Bronchial epithelial cell (primary cell): ENCODE data around the gene RNF224. TPM values are rescaled to one million over a fixed set of nuclear protein-coding genes. Genes with fewer than 3 reads are reported as not detected.

Experiments
- DNase-seq: peaks from one replicate; pipeline ENCODE4 v3.0.0-alpha.2; 2010; ENCODE audit warnings: low read depth
- FAIRE-seq: peaks from 2 replicates; lab custom pipeline; 2011; peaks lifted over from hg19 to GRCh38; lab: Jason Lieb, UNC
- H3K27me3 ChIP-seq: 2 replicates; pipeline ENCODE4 v1.5.1; 2011; ENCODE audit warnings: low read length; ENCODE audit not compliant: control insufficient read depth, insufficient read depth
- H3K36me3 ChIP-seq: 2 replicates; pipeline ENCODE4 v1.5.1; 2011; ENCODE audit warnings: low read length; ENCODE audit not compliant: control insufficient read depth, insufficient read depth
- H3K4me3 ChIP-seq: 2 replicates; pipeline ENCODE4 v1.5.1; 2011; ENCODE audit warnings: mild to moderate bottlenecking, low read depth, low read length, control low read depth
- total RNA-seq: library from RNA; depleted of rRNA; stranded (reverse); fragments of >200 nt; gene quantifications from 2 replicates; pipeline ENCODE4 v1.2.1, GENCODE V29; 2014
- TF ChIP-seq, protein P1 (sequence below): IDR thresholded peaks from 2 replicates; pipeline ENCODE4 v1.5.1; 2011; ENCODE audit warnings: mild to moderate bottlenecking, moderate library complexity, low read length, control low read depth, inconsistent platforms; ENCODE audit not compliant: insufficient read depth, severe bottlenecking

The RNF224 gene
- total RNA-seq, 1 donor from 2014 or later: under 0.01 TPM

DNA sequence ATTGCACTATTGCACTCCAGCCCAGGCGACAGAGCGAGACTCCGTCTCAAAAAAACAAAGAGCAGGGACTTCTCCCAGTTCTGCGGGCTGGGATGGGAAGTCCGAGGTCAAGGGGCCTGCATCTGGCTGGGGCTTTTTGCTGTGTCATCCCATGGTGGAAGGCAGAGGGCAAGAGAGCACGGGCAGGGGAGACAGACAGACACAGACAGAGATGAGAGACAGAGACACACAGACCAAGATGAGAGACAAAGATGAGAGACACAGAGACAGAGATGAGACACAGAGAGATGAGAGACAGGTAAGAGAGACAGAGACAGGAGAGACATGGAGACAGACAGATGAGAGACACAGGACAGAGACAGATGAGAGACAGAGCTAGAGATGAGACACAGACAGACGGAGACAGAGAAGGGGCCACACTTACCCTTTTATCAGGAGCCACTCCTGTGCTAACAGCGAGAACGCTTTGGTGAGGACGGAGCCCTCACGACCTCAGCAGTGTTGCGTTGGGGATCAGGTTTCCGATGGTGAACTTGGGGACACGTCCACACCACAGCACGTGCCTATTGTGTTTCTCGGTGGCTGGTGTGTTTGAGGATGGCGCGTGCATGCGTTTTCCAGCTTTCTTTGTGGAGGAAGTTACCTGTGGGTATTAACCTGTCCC is 41.4 kb downstream of the RNF224 start:
- H3K4me3 ChIP-seq: no peak overlapping the region
- H3K36me3 ChIP-seq: peaks cover 30% of the 10 kb centered on the region
- no peaks in the 10 kb centered on the region for H3K27me3 ChIP-seq
- TF ChIP-seq, protein P1, sequence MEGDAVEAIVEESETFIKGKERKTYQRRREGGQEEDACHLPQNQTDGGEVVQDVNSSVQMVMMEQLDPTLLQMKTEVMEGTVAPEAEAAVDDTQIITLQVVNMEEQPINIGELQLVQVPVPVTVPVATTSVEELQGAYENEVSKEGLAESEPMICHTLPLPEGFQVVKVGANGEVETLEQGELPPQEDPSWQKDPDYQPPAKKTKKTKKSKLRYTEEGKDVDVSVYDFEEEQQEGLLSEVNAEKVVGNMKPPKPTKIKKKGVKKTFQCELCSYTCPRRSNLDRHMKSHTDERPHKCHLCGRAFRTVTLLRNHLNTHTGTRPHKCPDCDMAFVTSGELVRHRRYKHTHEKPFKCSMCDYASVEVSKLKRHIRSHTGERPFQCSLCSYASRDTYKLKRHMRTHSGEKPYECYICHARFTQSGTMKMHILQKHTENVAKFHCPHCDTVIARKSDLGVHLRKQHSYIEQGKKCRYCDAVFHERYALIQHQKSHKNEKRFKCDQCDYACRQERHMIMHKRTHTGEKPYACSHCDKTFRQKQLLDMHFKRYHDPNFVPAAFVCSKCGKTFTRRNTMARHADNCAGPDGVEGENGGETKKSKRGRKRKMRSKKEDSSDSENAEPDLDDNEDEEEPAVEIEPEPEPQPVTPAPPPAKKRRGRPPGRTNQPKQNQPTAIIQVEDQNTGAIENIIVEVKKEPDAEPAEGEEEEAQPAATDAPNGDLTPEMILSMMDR: no peak
- FAIRE-seq: peak; percentile 7
- DNase-seq: no peak

DNA sequence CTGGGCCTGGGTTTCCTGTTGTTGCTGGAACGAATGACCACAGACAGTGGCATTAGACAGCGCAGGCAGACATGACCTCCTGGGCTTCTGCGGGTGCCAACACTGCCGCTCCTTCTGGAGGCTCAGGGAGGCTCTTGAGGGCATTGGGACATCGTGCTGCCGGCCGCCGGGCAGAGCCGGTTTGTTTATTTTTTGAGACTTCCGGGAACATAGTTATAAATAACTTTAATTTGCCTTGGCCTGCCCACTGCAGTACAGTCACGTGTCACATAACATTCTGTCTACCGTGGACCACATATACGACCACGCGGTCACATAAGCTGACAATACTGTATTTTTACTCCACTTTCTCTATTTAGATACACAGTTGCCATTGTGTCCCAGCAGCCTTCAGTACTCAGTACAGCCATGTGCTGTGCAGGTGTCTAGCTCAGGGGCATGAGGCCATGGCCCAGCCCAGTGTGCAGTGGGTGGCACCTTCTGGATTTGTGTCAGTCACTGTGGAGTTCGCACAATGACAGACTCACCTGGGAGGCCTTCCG is 42.0 kb downstream of the RNF224 start:
- FAIRE-seq (no peak), DNase-seq (peak; percentile 48)
- Histone ChIP-seq H3K27me3 (no peaks in the 10 kb centered on the region), H3K4me3 (no peak overlapping the region), H3K36me3 (peaks cover 25% of the 10 kb centered on the region)
- TF ChIP-seq, protein P1: no peak

DNA sequence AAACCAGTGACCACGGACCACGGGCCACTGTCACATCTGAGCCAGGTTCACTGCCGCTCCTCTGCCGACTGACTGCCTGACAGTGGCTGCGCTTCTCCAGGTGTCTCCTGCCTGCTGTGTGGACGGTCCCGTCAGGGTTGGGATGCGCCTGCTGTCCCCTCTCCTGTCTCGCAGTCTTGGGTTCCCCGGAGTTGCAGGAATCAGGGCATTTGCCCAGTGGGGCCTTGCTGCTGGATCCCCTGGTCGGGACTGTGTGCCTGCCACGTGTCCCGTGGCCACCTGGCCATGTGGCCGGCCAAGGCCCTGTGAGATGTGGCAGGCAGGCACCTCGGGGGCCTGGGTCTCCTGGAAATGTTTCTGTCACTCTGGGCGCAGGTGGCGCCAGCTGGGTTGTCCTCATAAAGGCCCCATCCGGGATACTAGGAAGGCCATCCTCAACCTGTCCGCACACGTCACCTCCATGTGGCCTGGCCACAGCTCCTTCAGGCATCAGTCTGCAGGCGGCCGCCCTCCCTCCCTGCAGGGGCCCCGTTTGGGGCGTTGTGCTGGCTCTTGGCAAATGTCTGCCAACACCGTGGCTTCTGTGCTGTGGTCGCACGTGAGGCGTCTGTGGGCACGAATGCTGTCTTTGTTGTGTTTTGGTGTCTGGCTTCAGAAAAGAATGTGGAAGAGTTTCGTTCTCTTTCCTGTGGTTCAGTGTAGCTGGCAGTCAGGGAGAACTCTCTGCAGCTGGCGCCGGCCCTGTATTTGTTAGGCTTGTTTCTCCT is 43.8 kb downstream of the RNF224 start:
- H3K4me3 ChIP-seq: no peak overlapping the region
- H3K27me3 ChIP-seq: no peaks in the 10 kb centered on the region
- FAIRE-seq (no peak), DNase-seq (no peak)
- TF ChIP-seq, protein P1: no peak
- H3K36me3 ChIP-seq: peaks cover 20% of the 10 kb centered on the region

DNA sequence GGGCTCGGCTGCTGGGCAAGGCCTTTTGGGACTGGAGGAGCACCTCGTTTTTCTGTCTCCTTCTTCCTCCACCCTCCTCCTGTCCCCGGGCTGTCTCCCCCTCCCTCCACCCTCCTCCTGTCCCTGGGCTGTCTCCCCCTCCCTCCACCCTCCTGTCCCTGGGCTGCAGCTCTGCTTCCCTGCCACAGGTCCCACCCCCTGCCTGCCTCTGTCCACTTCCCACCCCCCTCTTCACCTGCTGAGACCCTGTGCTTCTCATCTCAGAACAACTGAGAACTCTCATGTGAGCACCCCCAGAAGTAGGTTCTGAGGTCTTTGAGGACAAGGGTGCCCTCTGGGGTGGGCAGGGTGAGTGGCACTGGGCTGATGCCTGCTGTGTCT is 44.4 kb downstream of the RNF224 start:
- H3K36me3 ChIP-seq: peaks cover 19% of the 10 kb centered on the region
- no peak for FAIRE-seq
- no peaks in the 10 kb centered on the region for H3K27me3 ChIP-seq
- DNase-seq: no peak
- TF ChIP-seq, protein P1: no peak
- no peak overlapping the region for H3K4me3 ChIP-seq

DNA sequence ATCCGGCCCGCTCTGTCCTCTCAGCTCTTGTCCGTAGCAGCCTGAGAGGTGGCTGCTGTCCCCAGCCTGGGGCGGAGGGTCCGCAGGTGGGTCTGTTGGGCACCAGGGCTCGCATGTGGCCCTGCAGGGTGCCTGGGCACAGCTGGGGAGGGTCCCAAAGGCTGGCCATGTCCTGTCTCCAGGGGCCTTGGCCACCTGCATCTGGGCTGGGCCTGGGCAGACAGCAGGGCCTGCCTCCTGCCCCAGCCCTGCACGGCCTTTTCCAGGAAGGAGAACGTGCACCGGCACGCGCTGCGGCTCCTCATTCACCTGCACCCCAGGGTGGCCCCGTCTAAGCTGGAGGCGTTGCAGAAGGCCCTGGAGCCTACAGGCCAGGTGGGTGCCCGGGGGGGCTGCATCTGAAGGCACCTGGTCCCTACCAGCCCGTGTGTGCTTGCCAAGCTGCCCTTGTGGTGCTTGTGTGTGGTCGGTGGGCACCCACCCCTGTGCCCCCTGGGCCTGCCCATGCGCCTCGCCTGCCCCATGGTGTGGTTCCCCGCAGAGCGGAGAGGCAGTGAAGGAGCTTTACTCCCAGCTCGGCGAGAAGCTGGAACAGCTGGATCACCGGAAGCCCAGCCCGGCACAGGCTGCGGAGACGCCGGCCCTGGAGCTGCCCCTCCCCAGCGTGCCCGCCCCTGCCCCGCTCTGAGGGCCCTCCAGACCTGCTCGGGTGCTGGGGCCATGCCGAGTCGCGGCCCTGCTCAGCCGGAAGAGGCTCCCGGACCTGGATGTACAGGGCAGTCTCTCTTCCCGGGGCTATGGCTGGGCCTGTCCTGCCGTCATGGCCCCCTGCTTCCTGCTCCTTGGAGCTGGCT is 45.2 kb downstream of the RNF224 start:
- no peak for DNase-seq

More for the DNA sequence above, 45.2 kb downstream of the RNF224 start:
- no peaks in the 10 kb centered on the region for H3K27me3 ChIP-seq
- H3K4me3 ChIP-seq: no peak overlapping the region
- TF ChIP-seq, protein P1: no peak
- no peak for FAIRE-seq
- H3K36me3 ChIP-seq: peaks cover 15% of the 10 kb centered on the region
